Posterior vena cava (tissue), 2 donors: ENCODE results near the gene USP54. TPM values are rescaled to one million over a fixed set of nuclear protein-coding genes. Genes with fewer than 3 reads are reported as not detected.
A peak's percentile ranks its signal among the peaks of the same experiment; 100 is the strongest.

ENCODE experiments used
- DNase-seq: peaks from one replicate; pipeline ENCODE4 v3.0.0-alpha.2; 2020; ENCODE audit warnings: low spot score
- intact Hi-C, 2 donors: fragments of 100-400 bp; cut with DNase I; formaldehyde crosslinking; loops; one replicate each; pipeline versions ENCODE4 v1.14.1 to v1.14.2; 2022 to 2023
- total RNA-seq, 2 donors: library from RNA; stranded (reverse); fragmentation: NEBNext Ultra II Directional; extraction: Animal tissue kit (Norgen Biotek cat#: 25700); gene quantifications; one replicate each; pipeline ENCODE4 v1.2.1, GENCODE V29; 2021
- donor health status: DM: yes; HTN: yes; CAD: no.
- donor health status: DM: yes; HTN: yes; CAD: no.

The USP54 gene
- total RNA-seq, 2 donors from 2014 or later = 53.9 to 58.3 TPM

DNA sequence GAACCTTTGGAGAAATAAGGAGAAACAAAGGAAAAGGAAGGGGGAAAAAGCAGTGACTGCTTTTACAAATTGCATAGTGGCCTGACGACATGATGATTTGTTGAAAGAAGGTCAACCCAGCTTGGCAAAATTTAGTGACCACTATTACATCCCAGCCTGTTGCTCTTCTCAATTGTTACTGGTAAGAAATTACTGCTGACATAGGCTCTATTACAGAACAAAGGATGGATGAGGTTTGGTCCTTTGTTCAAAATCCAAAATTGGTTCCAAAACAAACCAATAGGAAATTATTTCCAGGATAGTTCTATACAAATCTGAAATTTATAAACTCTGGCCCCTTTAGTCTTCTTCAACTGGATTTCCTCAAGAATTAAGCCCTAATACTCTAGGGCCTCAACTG, 39.6 kb downstream of the USP54 start:
- no peak for DNase-seq
- intact Hi-C loops = no loop called here

DNA sequence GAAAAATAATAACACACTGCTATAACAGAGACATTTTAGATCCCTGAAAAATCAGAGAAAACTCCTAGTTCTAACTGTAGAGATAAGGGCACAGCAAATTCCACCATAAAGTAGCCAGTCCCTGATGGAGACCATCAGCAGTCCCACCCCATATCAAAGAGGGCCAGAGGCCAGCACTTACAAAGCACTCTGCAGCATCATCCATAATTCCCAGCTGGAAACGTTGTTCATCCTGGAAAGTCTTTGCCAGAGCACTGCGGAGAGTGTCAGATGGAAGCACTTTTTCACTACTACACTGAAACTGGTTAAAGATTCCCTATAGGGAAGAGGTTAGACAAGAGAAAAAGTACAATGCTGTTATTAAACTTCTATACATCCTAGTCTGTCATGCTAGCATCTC, 45.8 kb downstream of the USP54 start:
- intact Hi-C loops = no loop called here

DNA sequence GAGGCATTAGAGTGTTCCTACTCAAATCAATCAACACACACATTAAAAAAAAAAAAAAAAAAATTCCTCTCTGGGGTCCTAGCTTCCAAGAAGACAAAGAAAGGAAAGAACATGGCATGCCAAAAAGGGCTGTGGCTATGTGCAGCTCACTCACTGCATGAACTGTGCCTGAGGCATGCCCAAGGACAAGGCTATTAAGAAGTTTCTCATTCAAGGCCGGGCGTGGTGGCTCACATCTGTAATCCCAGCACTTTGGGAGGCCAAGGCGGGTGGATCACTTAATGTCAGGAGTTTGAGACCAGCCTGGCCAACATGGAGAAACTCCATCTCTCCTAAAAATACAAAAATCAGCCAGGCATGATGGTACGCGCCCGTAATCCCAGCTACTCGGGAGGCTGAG, 53.4 kb downstream of the USP54 start:
- DNase-seq = no peak
- intact Hi-C loops = no loop called here

More for the DNA sequence above, 45.8 kb downstream of the USP54 start:
- DNase-seq = no peak

DNA sequence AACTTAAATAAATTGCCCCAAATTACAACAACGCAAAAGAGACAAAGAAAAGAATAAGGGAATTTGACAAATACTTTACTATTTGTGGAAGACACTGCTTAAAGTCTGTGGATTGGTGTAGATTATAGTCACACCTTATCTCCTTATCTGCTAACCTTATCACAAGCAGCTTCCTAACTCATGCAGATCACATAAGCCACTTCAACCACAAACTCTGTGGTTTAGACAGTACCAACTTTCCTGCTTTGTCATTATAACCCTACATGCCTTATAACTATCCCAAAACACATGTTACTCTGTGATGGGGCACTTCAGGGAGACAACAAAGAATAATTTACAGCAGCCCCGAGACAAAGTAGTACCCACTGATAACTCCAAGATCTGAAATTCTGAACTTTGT, 53.9 kb downstream of the USP54 start:
- DNase-seq = no peak
- intact Hi-C loops = no loop called here

DNA sequence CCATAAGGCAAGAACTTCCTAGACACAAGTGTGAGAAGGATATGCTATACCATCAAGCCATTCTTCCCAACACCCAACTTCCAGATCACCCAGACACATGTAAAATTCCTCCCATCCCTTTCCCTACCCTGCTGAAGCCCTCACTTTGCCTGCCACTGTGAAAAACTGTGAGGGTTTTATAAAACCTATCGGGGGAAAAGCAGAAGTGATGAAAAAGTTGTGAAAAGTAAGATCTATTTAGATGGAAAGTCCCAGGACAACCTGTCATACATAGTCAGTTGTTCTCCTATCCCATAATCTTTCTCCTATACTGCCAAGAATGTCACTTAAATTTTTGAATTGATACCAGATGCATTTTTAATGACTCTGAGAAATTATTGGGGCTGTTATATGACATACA, 56.3 kb downstream of the USP54 start:
- no peak for DNase-seq
- intact Hi-C loops = no loop called here

DNA sequence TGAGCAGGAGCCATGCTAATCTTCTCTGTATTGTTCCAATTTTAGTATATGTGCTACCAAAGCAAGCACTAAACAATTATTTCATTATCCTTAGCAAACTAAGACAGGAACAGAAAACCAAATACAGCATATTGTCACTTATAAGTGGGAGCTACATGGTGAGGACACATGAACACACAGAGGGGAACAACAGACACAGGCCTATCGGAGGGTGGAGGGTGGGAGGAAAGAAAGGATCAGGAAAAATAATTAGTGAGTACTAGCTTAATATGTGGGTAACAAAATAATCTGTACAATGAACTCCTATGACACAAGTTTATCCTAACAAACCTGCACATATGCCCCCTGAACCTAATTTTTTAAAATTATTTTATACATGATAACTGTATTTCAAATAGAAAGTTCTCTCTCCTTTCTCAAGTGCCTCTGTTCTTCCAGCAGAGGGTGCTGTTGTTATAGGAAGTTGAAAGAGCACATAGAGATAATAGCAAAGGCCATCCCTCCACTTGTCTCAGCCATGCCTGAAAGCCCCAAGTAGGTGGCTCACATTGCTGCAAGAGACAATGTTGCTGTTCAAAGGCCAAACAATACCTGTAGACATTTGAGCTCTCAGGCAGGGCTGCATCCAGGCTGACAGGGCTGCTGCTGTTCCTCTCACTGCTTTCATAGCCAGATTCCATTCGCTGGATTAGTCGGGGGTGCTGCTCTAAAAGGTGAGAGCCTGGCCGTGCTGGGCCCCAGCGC, 61.9 kb downstream of the USP54 start:
- intact Hi-C loops = loop anchor here (2.0 to 5.0 kb wide), 2 partner anchors 113 to 114 kb away; partner anchors contain the start of gene MYOZ1 (in 1 of the 2)
- no peak for DNase-seq

DNA sequence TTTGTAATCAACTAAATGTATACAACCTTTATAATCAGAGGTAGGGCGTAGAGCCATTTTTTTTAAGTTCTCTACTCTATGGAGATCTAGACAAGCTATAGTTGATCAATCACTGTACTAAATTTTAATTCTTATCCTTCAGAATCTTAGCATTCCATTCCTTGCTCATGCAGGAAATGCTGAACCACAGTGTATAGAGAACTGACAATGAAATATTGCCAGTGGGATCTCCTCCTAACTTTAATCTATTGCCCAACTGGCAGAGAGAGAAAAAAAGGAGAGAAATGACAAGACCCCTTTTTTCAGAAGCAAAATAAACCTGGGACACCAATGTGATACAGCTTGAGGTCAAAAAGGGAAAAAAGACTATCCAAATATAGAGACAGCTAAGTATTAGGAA, 68.9 kb downstream of the USP54 start:
- intact Hi-C loops = no loop called here
- no peak for DNase-seq

DNA sequence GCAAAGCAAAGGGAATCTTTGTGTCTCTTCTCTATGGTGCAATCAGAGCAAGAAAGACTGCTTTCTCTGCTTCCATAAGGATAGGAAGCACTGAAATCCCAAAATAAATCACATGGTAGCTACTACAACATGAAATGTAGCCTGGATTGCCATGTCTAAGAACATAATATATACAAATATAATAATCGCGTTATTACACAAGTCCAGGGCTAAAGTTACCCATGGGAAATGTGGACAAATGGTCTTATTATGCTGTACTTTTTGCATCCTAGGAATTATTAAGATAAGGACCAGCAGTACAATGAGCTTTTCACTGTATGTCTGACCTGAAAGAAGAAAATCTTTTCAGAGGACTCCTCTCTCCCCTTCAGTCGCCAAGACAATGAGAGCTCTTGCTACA, 71.8 kb downstream of the USP54 start:
- intact Hi-C loops = no loop called here
- DNase-seq = no peak

DNA sequence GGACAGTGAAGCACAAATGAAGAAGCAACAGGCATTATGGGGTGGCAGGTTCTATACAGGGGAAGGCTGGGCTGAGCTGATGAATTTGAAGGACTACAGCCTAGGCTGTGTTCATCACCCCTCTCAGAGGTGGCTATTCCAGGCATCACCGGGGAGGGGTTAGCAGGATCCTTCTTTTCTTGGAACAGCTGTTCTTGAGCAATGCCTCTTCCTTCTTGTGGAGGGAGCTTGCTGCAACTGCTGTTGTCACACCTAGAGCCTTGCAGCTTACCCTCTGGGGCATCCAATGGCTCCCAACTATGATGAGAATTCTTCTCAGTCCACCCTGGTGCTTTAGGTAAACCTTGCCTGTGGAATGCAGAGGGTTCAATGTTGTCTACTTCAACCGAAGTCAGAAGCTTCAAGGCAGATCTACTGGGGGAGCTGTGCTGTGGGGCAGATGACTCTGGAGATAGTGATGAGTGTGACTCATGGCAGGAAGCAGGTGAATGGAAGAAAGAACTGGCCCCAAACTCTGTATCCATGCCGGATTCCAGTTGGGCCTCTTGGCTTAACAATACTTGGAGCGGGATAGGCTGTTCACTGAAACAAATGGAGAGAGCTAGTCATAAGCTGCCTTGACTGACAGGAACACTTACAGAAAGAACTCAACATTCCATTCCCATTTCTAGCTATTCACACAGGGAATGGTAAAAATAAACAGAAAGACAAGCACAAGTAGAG, 73.8 kb downstream of the USP54 start:
- DNase-seq = no peak
- intact Hi-C loops = no loop called here

DNA sequence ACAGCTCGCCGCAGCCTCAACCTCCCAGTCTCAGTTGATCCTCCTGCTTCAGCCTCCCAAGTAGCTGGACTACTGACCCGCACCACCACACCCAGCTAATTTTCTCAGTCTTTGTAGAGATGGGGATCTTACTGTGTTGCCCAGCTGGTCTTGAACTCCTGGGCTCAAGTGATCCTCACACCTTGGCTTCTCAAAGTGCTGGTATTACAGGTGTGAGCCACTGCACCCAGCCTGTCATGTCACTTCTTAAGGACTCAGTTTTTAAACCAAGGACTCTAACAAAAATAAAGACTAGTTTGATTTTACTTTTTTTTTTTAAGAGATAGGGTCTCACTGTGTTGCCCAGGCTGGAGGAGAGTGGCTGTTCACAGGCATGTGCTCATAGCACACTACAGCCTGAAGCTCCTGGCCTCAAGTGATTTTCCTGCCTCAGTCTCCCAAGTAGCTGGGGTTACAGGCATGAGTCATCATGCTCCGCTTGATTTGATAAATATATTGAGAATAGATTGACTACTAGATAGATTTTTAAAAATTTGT, 78.9 kb downstream of the USP54 start:
- no peak for DNase-seq
- intact Hi-C loops = no loop called here

DNA sequence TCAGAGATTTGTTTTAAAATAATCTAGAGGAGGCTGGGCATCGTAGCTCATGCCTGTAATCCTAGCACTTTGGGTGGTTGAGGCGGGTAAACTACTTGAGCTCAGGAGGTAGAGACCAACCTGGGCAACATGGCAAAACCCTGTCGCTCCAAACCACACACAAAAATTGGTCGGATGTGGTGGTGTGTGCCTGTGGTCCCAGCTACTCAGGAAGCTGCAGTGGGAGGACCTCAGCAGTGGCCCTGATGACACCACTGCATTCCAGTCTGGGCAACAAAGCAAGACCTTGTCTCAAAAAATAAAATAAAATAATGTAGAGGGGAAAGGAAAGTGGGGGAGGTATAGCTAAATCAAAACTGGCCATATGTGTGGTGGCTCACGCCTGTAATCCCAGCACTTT, 81.4 kb downstream of the USP54 start:
- no peak for DNase-seq
- intact Hi-C loops = no loop called here

DNA sequence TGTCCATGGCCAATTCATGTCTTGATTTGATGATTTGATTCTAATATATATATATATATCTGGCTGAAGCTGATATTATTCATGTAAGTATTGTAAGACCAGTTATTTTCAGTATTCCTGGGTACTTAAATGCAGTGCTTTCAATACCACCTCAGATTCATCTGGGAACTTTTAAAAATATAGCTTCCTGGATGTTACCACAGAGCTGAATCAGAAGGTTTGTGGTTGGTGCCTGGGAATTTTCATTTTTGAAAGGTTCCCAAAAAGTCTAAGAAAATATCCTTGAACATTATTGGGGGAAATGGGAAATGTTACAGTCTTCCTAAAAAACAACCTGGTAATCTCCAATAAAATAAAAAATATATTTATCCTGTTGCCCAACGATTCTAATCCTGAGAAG, 84.7 kb downstream of the USP54 start:
- intact Hi-C loops = no loop called here

DNA sequence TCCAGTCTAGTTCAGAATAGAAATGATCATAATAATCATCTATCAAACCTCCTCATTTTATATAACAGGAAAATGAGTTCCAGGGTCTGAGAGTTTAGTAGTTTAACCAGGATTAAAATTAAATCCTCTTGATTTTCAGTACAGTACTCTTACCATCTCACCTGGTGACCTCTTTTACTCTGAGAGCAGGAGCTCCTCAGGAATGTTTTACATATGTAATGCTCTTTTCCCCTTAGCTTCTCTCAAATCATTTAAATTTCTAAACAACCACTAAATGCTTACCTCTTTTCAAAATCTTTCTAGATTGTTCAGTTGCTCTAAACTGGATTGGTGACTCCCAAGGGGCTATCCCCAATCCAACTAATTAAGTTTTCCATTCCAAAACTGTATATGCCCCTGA, 85.1 kb downstream of the USP54 start:
- intact Hi-C loops = no loop called here
- no peak for DNase-seq

More for the DNA sequence above, 84.7 kb downstream of the USP54 start:
- no peak for DNase-seq

DNA sequence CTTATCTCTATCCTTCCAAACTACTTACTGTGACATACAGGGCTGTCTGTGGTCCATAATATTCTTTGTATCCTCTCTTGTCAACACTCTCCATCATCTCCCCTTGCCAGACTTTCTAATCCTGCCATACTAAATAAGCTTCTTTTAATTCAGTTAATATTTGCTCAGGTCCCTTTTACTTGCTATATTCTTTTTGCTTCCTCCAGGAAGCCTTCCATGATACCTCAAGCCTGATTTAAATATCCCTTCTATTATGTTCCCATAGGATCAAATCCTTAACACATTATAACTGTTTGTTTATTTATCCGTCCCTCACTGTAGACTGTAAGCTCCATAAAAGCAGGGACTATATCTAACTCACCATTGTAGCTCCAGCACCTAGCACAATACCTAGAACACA, 88.1 kb downstream of the USP54 start:
- no peak for DNase-seq
- intact Hi-C loops = no loop called here

DNA sequence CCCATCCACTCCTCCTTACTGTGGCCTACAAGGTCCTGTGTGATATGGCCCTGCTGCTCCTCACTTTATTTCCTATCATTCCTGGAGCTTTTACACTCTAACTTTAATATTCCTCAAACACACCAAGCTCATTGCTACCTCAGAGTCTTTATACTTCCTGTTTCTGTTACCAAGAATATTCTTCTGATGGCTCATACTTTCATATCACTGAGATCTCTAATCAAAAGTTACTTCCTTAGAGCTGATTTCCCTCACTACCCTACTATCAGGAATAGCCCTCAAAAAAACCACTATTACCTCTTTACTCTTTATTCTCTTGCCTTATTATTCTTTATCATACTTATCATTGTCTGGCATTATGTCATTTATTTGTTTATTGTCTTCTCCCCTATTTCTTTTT, 89.5 kb downstream of the USP54 start:
- no peak for DNase-seq

DNA sequence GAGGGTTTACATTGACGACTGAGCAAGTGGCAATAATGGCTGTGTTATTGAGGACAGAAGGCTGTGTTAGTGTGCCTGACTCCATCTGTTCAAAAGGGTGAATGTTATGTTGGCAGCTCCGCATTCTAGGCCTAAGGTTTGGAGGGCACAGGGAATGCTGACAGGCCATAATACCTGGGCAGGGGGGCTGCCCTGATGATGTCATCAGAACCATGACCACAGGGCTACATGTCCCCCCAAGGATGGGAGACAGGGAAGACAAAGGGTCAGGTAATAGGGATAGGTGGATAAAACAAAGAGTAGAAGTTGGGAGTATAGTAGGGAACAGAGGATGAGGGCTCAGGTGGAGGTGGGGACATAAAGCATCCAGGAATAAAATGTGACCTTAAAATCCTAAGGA, 93.5 kb downstream of the USP54 start:
- DNase-seq = no peak
- intact Hi-C loops = no loop called here

More for the DNA sequence above, 89.5 kb downstream of the USP54 start:
- intact Hi-C loops = no loop called here

DNA sequence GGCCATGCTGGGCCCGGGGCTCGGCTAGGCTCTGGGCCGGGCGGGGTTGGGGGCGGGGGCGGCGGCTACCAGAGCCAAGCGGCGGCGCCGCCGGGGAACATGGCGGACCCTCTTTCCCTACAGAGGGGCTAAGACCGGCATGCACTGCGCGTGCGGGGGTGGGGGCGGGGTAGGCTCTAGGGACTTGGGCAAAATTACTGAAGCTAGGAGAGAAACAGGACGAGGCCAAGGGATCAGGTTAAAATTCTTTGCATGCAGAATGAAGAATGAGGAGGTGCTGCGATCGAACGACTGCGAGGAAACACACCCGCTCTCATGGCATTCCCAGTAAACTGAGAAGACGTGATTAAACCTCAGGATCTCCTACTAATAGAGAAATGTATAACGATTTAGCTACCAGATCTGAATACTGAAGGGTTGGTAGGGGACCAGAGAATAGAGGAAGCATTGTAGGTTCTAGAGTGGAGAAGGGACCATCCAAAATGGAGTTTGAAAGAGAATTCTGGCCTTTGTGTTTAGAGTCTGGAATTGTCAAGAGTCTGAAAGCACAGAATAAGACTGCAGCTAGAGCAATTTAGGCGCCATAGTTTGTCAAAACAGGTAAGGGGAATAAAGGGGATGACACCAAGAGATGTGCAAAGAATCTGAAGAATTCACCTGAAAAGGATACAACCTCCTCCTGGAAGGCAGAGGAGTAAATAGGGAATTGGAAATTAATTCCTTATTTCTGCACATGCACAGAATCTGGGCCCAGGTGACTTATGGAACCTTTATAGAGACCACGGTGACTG, 95.1 kb downstream of the USP54 start, which contains the start of gene PPP3CB:
PPP3CB (minus strand) TSS at position 141 of the 791 bp plus-strand sequence; CDS start at position 6, 135 bp downstream.
- intact Hi-C loops = no loop called here
- peak; percentile 97 for DNase-seq

DNA sequence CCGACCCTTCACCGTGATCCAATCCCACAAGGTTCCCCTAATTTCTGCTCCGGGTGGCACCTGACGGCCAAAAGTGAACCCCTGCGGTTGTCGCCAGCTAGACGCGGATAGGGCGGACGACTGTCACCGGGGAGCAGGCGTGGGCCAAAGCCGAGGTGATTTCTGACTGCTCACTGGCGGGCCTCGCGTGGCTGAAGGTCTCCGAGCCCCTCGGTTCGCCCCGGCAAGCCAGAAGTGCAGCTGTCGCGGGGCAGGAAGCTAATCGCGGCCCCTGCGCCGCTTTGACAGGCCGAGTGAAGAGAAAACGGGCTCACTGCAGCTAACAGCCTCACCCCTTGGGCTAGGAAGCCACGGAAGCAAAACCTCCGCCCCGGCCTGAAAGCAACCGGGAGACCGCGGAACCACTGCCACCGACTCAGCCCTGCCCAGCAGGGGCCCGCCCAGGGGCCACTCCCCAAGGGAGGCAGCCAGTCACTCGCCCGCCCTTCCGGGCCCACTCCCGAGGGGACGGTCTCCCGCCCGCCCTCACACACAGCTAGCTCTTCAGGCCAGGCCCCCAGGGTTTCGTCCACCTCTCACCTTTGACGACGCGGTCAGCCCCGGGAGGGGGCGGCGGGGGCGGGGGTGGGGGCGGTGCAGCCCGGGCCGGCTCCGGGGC, 95.8 kb downstream of the USP54 start:
- DNase-seq = peak; percentile 97
- intact Hi-C loops = no loop called here

DNA sequence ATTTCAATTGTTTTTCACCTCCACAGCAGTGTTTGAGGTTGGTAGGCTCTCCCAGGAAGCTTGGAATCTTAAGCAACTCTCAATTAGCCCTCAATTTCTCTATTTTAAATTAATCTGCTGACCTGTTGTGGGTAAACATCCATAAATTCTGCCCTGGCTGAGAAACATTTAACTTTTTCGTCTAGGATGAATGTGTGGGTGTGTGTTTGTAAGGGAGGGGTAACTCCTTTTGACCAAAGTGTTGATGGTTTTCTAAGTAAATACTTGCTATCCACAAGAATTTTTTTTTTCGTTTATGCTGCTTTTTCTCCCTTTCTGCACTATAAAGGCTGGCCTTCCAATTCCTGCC, 96.3 kb downstream of the USP54 start:
- DNase-seq = no peak
- intact Hi-C loops = no loop called here
